GM12878 (cell line): Measurements from ENCODE around the gene ILKAP.

Source experiments
- CTCF ChIP-seq, 3 experiments: IDR thresholded peaks in 2 of 3; conservative IDR thresholded peaks in 1 of 3; 2 replicates each; pipeline ENCODE4 v1.5.1; 2011; ENCODE audit warnings: low read depth in 3 of 3, low read length in 3 of 3, mild to moderate bottlenecking in 3 of 3, control low read depth in 2 of 3, moderate library complexity in 2 of 3, inconsistent platforms in 1 of 3, mixed read lengths in 1 of 3; ENCODE audit not compliant: control insufficient read depth in 2 of 3, insufficient read depth in 1 of 3; ENCODE audit errors: extremely low read depth in 1 of 3
- ETV6 ChIP-seq, 2 experiments: fragments of 450-650 bp in 1 of 2; IDR thresholded peaks in 1 of 2; conservative IDR thresholded peaks in 1 of 2; 2 replicates each; pipeline ENCODE4 v1.6.1; 2014; ENCODE audit warnings: antibody characterized with exemption in 1 of 2, borderline replicate concordance in 1 of 2, low read depth in 1 of 2, mild to moderate bottlenecking in 1 of 2, moderate library complexity in 1 of 2
- EZH2 ChIP-seq: IDR thresholded peaks from 2 replicates; pipeline ENCODE4 v1.6.1; 2012; ENCODE audit warnings: low read depth, mild to moderate bottlenecking, control low read depth, inconsistent platforms, low read length, borderline replicate concordance; ENCODE audit not compliant: control insufficient read depth
- IRF5 ChIP-seq: fragments of 450-650 bp; IDR thresholded peaks from 2 replicates; pipeline ENCODE4 v1.6.1; 2017; ENCODE audit warnings: borderline replicate concordance
- KDM1A ChIP-seq: fragments of 200-600 bp; sonication (generic); IDR thresholded peaks from 2 replicates; pipeline ENCODE4 v1.6.1; 2016; ENCODE audit warnings: borderline replicate concordance
- MAX ChIP-seq: IDR thresholded peaks from 2 replicates; pipeline ENCODE4 v1.6.1; 2012; ENCODE audit warnings: low read depth, low read length, improper control_type of control experiment
- NR2C2 ChIP-seq: IDR thresholded peaks from 2 replicates; pipeline ENCODE4 v1.6.1; 2011; ENCODE audit warnings: borderline replicate concordance, low read depth; ENCODE audit not compliant: control insufficient read depth, insufficient read length
- NRF1 ChIP-seq: conservative IDR thresholded peaks from 2 replicates; pipeline ENCODE4 v1.6.1; 2011; ENCODE audit warnings: mild to moderate bottlenecking, low read depth, low read length, improper control_type of control experiment
- POLR2A ChIP-seq: IDR thresholded peaks from 2 replicates; pipeline ENCODE4 v1.6.1; 2011; ENCODE audit warnings: low read depth, mild to moderate bottlenecking, low read length
- TAF1 ChIP-seq: IDR thresholded peaks from 2 replicates; pipeline ENCODE4 v1.6.1; 2011; ENCODE audit warnings: mild to moderate bottlenecking, low read depth, low read length, borderline replicate concordance
- USF2 ChIP-seq: IDR thresholded peaks from 2 replicates; pipeline ENCODE4 v1.6.1; 2011; ENCODE audit warnings: low read depth, low read length, improper control_type of control experiment, borderline replicate concordance

GRCh38 chr2:238123218-238123971, 80.1 kb downstream of the ILKAP start:
- TF ChIP-seq CTCF (IDR thresholded peaks at IDR 0.05 in 2 of 3, conservative IDR thresholded peaks at IDR 0.05 in 1 of 3; ENCODE audit: control insufficient read depth in 2 of 3, extremely low read depth in 1 of 3, insufficient read depth in 1 of 3, low read depth in 3 of 3, low read length in 3 of 3) (no peak), MAX (no peak), KDM1A (no peak), EZH2 (no peak), TAF1 (no peak), POLR2A (no peak), IRF5 (no peak), NR2C2 (no peak), ETV6 (conservative IDR thresholded peaks at IDR 0.05 in 1 of 2, IDR thresholded peaks at IDR 0.05 in 1 of 2; ENCODE audit: borderline replicate concordance in 1 of 2, low read depth in 1 of 2) (no peak), NRF1 (no peak), USF2 (no peak)
